AG09319 (cell line): ENCODE data around the gene DCHS1.

Source experiments
- DNase-seq: peaks from one replicate; pipeline ENCODE4 v3.0.0-alpha.2; 2010; ENCODE audit warnings: low read depth; ENCODE audit errors: extremely low read depth
- CTCF ChIP-seq: IDR thresholded peaks from 2 replicates; pipeline ENCODE4 v1.5.1; 2011; ENCODE audit warnings: low read depth, mild to moderate bottlenecking, inconsistent platforms, low read length, moderate library complexity

Gene DCHS1

GRCh38 chr11:6629892-6630631 lies 25.5 kb downstream of the DCHS1 start:
- no peak for TF ChIP-seq CTCF
- DNase-seq = no peak

- no peak for TF ChIP-seq CTCF
These were observed 26.1 kb downstream of the DCHS1 start for GRCh38 chr11:6629573-6629891.

GRCh38 chr11:6628526-6628925 lies 27.1 kb downstream of the DCHS1 start:
- TF ChIP-seq CTCF = no peak

More at GRCh38 chr11:6629573-6629891, 26.1 kb downstream of the DCHS1 start:
- no peak for DNase-seq

GRCh38 chr11:6627762-6628241 lies 27.8 kb downstream of the DCHS1 start:
- TF ChIP-seq CTCF = no peak
- DNase-seq = no peak

More at GRCh38 chr11:6628526-6628925, 27.1 kb downstream of the DCHS1 start:
- DNase-seq = no peak

GRCh38 chr11:6626971-6627761 lies 28.4 kb downstream of the DCHS1 start:
- no peak for TF ChIP-seq CTCF

GRCh38 chr11:6625832-6626420 lies 29.7 kb downstream of the DCHS1 start:
- no peak for DNase-seq
- TF ChIP-seq CTCF = no peak

More at GRCh38 chr11:6626971-6627761, 28.4 kb downstream of the DCHS1 start:
- DNase-seq = no peak
